Activated CD4-positive, alpha-beta T cell treated with anti-CD3 and anti-CD28 coated beads, Interleukin-2, Interleukin-4, amounts not matched to agents 100 ng/mL and 50 ng/mL, durations not matched to agents 16 hours and 8 hours (primary cell): ENCODE measurements around the gene GLIS1.
A peak's percentile ranks its signal among the peaks of the same experiment; 100 is the strongest.

Source experiments
- DNase-seq: peaks from one replicate; pipeline ENCODE4 v3.0.0-alpha.2; 2020; ENCODE audit warnings: low spot score

The GLIS1 gene

GRCh38 chr1:53718443-53718842 lies 20.5 kb downstream of the GLIS1 start:
- no peak for DNase-seq

GRCh38 chr1:53717025-53717804 lies 21.7 kb downstream of the GLIS1 start:
- DNase-seq, result no peak

GRCh38 chr1:53716150-53716549 lies 22.8 kb downstream of the GLIS1 start:
- DNase-seq, result no peak

- peak; percentile 10 for DNase-seq
Observed at GRCh38 chr1:53715478-53715877, 23.5 kb downstream of the GLIS1 start.

- DNase-seq, result no peak
Observed at GRCh38 chr1:53712276-53712675, 26.7 kb downstream of the GLIS1 start.

- DNase-seq, result no peak
Observed at GRCh38 chr1:53710584-53710983, 28.4 kb downstream of the GLIS1 start.

- DNase-seq, result no peak
Observed at GRCh38 chr1:53708687-53709086, 30.3 kb downstream of the GLIS1 start.

GRCh38 chr1:53706356-53706755 lies 32.6 kb downstream of the GLIS1 start:
- DNase-seq, result no peak

GRCh38 chr1:53705446-53706096 lies 33.4 kb downstream of the GLIS1 start:
- no peak for DNase-seq

- DNase-seq, result no peak
Observed at GRCh38 chr1:53704804-53705445, 34.0 kb downstream of the GLIS1 start.

- no peak for DNase-seq
Observed at GRCh38 chr1:53704304-53704703, 34.7 kb downstream of the GLIS1 start.

- no peak for DNase-seq
Observed at GRCh38 chr1:53703174-53703573, 35.8 kb downstream of the GLIS1 start.

GRCh38 chr1:53702341-53702740 lies 36.6 kb downstream of the GLIS1 start:
- no peak for DNase-seq

- DNase-seq, result no peak
Observed at GRCh38 chr1:53700776-53701175, 38.2 kb downstream of the GLIS1 start.

- no peak for DNase-seq
Observed at GRCh38 chr1:53699981-53700380, 39.0 kb downstream of the GLIS1 start.

- no peak for DNase-seq
Observed at GRCh38 chr1:53698384-53698980, 40.5 kb downstream of the GLIS1 start.

- DNase-seq, result no peak
Observed at GRCh38 chr1:53697721-53698383, 41.1 kb downstream of the GLIS1 start.

GRCh38 chr1:53696990-53697389 lies 42.0 kb downstream of the GLIS1 start:
- no peak for DNase-seq

GRCh38 chr1:53696571-53696970 lies 42.4 kb downstream of the GLIS1 start:
- DNase-seq, result no peak

GRCh38 chr1:53696051-53696450 lies 42.9 kb downstream of the GLIS1 start:
- DNase-seq, result no peak

- no peak for DNase-seq
Observed at GRCh38 chr1:53695116-53695515, 43.8 kb downstream of the GLIS1 start.

- no peak for DNase-seq
Observed at GRCh38 chr1:53694718-53695091, 44.3 kb downstream of the GLIS1 start.
